Hepatocyte (in vitro differentiated cells): ENCODE results near the gene PPP1R1B.

ENCODE experiments used
- EZH2 ChIP-seq: fragments of 200-600 bp; sonication (generic); IDR thresholded peaks from 2 replicates; pipeline ENCODE4 v1.6.1; 2016; ENCODE audit warnings: antibody characterized with exemption, mild to moderate bottlenecking, borderline replicate concordance
- EZH2phosphoT487 ChIP-seq: fragments of 200-600 bp; sonication (generic); IDR thresholded peaks from one replicate; pipeline ENCODE4 v1.6.1; 2018; ENCODE audit warnings: antibody characterized with exemption, mild to moderate bottlenecking, low read depth, moderate library complexity; ENCODE audit not compliant: unreplicated experiment, severe bottlenecking
- TF ChIP-seq, protein P1 (sequence below): fragments of 200-600 bp; sonication (generic); IDR thresholded peaks from 2 replicates; pipeline ENCODE4 v1.5.1; 2016; ENCODE audit warnings: antibody characterized with exemption, mild to moderate bottlenecking; ENCODE audit not compliant: poor library complexity

DNA sequence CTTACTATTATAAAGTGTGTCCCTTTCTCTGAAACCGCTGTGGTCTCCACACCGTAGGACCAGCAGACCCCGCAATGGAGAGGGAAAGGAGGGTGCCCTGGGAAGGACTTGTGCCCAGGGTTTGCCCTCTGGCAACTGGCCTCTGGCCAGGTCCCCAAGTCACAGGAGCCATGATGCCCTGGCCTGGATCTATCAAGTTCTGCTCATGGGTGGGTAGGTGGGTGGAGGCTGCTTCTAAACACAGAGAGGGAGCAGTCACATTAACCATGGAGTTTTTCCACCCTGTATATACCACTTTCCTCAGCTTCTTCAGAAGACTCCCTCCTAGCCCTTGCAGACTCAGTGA is 9.7 kb upstream of the PPP1R1B start:
- TF ChIP-seq, protein P1, sequence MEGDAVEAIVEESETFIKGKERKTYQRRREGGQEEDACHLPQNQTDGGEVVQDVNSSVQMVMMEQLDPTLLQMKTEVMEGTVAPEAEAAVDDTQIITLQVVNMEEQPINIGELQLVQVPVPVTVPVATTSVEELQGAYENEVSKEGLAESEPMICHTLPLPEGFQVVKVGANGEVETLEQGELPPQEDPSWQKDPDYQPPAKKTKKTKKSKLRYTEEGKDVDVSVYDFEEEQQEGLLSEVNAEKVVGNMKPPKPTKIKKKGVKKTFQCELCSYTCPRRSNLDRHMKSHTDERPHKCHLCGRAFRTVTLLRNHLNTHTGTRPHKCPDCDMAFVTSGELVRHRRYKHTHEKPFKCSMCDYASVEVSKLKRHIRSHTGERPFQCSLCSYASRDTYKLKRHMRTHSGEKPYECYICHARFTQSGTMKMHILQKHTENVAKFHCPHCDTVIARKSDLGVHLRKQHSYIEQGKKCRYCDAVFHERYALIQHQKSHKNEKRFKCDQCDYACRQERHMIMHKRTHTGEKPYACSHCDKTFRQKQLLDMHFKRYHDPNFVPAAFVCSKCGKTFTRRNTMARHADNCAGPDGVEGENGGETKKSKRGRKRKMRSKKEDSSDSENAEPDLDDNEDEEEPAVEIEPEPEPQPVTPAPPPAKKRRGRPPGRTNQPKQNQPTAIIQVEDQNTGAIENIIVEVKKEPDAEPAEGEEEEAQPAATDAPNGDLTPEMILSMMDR = no peak
- TF ChIP-seq EZH2phosphoT487 (no peak), EZH2 (no peak)
